SH-SY5Y (cell line): Measurements from ENCODE around the gene COMMD3.

ENCODE experiments used
- GATA2 ChIP-seq: IDR thresholded peaks from 2 replicates; pipeline ENCODE4 v1.6.1; 2011; ENCODE audit warnings: mild to moderate bottlenecking, low read depth, low read length
- GATA3 ChIP-seq: IDR thresholded peaks from 2 replicates; pipeline ENCODE4 v1.6.1; 2011; ENCODE audit warnings: low read depth, mild to moderate bottlenecking, low read length, moderate library complexity

GRCh38 chr10:22351131-22351703, 35.0 kb downstream of the COMMD3 start:
- TF ChIP-seq GATA2 (no peak), GATA3 (no peak)
